Uterus (tissue), 4 donors: ENCODE measurements around the gene FBLN2. TPM values are rescaled to one million over a fixed set of nuclear protein-coding genes. Genes with fewer than 3 reads are reported as not detected.

Experiments
- DNase-seq, 2 donors: peaks; one replicate each; pipeline ENCODE4 v3.0.0-alpha.2; 2019 to 2020
- H3K27ac ChIP-seq, 2 donors: fragments of 200-600 bp; sonication (generic); 1 replicate in 1 of 2; 2 replicates in 1 of 2; pipeline ENCODE4 v1.5.1; 2016 to 2018
- H3K27me3 ChIP-seq, 2 donors: fragments of 200-600 bp; sonication (generic); one replicate each; pipeline ENCODE4 v1.5.1; 2018 to 2019; ENCODE audit warnings: control low read depth in 1 of 2
- H3K36me3 ChIP-seq, 2 donors: fragments of 200-600 bp; sonication (generic); one replicate each; pipeline ENCODE4 v1.5.1; 2019; ENCODE audit warnings: control low read depth in 1 of 2
- H3K4me1 ChIP-seq, 2 donors: fragments of 200-600 bp; sonication (generic); one replicate each; pipeline ENCODE4 v1.5.1; 2018 to 2019; ENCODE audit warnings: control low read depth in 1 of 2
- H3K4me3 ChIP-seq, 2 donors: fragments of 200-600 bp; sonication (generic); 1 replicate in 1 of 2; 2 replicates in 1 of 2; pipeline ENCODE4 v1.5.1; 2018 to 2019; ENCODE audit warnings: mild to moderate bottlenecking in 1 of 2
- H3K9me3 ChIP-seq, 2 donors: fragments of 200-600 bp; sonication (generic); one replicate each; pipeline ENCODE4 v1.5.1; 2019; ENCODE audit warnings: control low read depth in 1 of 2
- POLR2A ChIP-seq, 2 donors: fragments of 450-650 bp; IDR thresholded peaks; one replicate each; pipeline ENCODE4 v1.6.1; 2016; ENCODE audit warnings: antibody characterized with exemption in 2 of 2, mild to moderate bottlenecking in 1 of 2, moderate library complexity in 1 of 2
- intact Hi-C: fragments of 100-400 bp; cut with DNase I; formaldehyde crosslinking; loops from one replicate; pipeline ENCODE4 v1.15.1; 2023; ENCODE audit warnings: low total_unique reads
- total RNA-seq, 4 donors: library from RNA; depleted of rRNA in 3 of 4; stranded (reverse); fragments of >200 nt in 3 of 4; gene quantifications; one replicate each; pipeline versions ENCODE4 v1.1.0 to v1.2.4, GENCODE V29; 2014 to 2023
- TF ChIP-seq, protein P1 (sequence below), 4 experiments: fragments of 200-600 bp in 2 of 4; fragments of 450-650 bp in 2 of 4; sonication (generic) in 2 of 4; IDR thresholded peaks; one replicate each; pipeline ENCODE4 v1.5.1; 2016 to 2019; ENCODE audit warnings: antibody characterized with exemption in 4 of 4, mild to moderate bottlenecking in 2 of 4, moderate library complexity in 1 of 4
- donor health status: DM: yes; HTN: yes; CAD: no.

FBLN2 gene
- total RNA-seq, 4 donors from 2014 or later = 39.2 to 217 (median 48.6) TPM

DNA sequence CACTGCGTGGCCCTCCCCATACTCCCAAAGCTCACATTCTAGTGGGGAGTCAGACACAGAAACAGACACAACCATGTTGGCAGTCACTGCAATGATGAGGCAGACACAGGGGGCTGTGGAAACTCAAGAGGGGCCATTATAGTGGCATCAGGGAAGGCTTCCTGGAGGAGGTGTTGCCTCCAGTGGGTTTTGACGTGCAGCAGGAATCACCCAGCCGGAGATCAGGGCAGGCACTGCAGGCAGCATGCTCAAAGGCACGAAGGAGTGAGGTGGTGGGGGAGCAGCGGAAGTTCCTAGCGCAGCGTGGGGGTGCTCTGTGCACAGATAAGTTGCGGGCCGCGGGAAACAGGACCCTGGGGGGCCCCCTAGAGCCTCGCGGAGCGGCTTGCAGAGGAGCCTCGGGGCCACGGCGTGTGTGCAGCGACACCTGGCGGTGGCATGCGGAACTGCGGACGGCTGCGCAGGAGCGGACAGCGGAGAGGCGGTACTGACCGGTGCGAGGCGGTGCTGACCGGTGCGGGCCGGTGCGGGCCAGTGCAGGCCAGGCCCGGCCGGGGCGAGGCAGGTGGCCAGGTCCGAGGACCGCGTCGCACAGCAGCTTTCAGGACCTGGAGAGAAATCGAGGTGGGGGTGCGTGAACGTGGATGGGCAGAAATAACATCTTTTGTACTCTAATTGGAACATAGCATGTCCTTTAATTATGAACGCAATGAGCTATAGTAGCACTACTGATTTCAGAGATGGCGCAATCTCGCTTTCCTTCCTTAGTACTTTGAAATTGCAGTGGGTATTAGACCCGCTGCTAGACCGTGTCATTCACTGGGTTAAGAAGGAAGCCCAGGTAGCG, 101.5 kb downstream of the FBLN2 start:
- intact Hi-C loops = no loop called here
- DNase-seq = peak; percentile 39 to 76
- Histone ChIP-seq H3K36me3 (no peaks in the 10 kb centered on the region), H3K27me3 (no peaks in the 10 kb centered on the region), H3K4me1 (peaks cover 0 to 15% of the 10 kb centered on the region in 2 donors), H3K9me3 (no peaks in the 10 kb centered on the region), H3K4me3 (no peak overlapping the region), H3K27ac (no peak overlapping the region)
- TF ChIP-seq, protein P1, sequence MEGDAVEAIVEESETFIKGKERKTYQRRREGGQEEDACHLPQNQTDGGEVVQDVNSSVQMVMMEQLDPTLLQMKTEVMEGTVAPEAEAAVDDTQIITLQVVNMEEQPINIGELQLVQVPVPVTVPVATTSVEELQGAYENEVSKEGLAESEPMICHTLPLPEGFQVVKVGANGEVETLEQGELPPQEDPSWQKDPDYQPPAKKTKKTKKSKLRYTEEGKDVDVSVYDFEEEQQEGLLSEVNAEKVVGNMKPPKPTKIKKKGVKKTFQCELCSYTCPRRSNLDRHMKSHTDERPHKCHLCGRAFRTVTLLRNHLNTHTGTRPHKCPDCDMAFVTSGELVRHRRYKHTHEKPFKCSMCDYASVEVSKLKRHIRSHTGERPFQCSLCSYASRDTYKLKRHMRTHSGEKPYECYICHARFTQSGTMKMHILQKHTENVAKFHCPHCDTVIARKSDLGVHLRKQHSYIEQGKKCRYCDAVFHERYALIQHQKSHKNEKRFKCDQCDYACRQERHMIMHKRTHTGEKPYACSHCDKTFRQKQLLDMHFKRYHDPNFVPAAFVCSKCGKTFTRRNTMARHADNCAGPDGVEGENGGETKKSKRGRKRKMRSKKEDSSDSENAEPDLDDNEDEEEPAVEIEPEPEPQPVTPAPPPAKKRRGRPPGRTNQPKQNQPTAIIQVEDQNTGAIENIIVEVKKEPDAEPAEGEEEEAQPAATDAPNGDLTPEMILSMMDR (IDR thresholded peaks at IDR 0.05) = peak; percentile 92 to 99 (median 95)
- no peak for TF ChIP-seq POLR2A (IDR thresholded peaks at IDR 0.05)

DNA sequence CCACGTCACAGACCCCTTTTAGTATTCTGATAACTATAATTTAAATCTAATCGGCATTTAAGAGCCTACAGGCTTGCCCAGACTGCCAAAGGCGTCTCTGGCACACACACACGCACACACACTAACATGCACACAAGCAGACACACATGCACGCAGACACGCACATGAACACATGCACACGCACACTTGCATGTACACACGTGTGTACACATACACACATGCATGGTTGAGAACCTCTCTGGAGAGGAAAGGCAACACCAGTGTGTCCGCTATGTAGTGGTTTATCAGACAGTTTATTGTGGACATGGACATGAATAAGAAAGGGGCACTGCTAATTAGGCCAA, 102.1 kb downstream of the FBLN2 start:
- Histone ChIP-seq H3K27ac (no peak overlapping the region), H3K4me3 (no peak overlapping the region), H3K4me1 (peaks cover 0 to 15% of the 10 kb centered on the region in 2 donors), H3K36me3 (no peaks in the 10 kb centered on the region), H3K9me3 (no peaks in the 10 kb centered on the region), H3K27me3 (no peaks in the 10 kb centered on the region)
- TF ChIP-seq, protein P1 (IDR thresholded peaks at IDR 0.05) = no peak
- no peak for TF ChIP-seq POLR2A (IDR thresholded peaks at IDR 0.05)
- intact Hi-C loops = no loop called here
- DNase-seq = no peak

DNA sequence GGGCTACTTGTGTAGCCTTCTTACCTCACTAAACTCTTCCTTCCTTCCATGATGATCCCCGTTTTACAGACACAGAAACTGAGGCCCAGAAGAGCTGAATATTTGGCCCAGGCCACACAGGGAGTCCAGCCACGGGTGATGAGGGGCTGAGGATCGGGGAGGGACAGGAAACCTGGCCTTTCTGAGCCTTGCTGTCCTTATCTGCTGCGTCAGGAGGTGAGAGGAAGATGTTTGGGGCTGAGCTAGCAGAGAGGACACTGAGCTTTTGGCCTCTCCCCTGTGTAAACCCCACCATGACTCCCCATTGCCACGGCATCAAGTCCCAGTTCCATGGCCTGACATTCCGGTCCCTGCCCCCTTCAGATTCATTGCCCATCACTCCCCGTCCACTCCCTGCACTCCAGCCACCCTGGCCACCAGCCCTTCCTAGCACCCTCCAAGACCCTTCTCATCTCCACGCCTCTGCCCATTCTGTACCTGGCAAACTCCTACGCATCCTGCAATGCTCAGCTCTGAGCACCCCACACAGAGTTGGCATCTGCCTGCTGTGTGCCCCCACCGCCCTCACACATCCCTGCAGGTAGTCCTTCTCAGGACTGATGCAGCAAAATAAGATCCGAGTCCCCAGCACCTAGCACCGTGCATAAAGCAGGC, 103.0 kb downstream of the FBLN2 start:
- TF ChIP-seq, protein P1 (IDR thresholded peaks at IDR 0.05) = no peak
- no peak for TF ChIP-seq POLR2A (IDR thresholded peaks at IDR 0.05)
- no peaks in the 10 kb centered on the region for H3K27me3 ChIP-seq
- H3K4me3 ChIP-seq = no peak overlapping the region
- no peaks in the 10 kb centered on the region for H3K36me3 ChIP-seq
- intact Hi-C loops = no loop called here
- no peaks in the 10 kb centered on the region for H3K9me3 ChIP-seq
- H3K4me1 ChIP-seq = peaks cover 0 to 15% of the 10 kb centered on the region in 2 donors
- H3K27ac ChIP-seq = no peak overlapping the region
- no peak for DNase-seq

DNA sequence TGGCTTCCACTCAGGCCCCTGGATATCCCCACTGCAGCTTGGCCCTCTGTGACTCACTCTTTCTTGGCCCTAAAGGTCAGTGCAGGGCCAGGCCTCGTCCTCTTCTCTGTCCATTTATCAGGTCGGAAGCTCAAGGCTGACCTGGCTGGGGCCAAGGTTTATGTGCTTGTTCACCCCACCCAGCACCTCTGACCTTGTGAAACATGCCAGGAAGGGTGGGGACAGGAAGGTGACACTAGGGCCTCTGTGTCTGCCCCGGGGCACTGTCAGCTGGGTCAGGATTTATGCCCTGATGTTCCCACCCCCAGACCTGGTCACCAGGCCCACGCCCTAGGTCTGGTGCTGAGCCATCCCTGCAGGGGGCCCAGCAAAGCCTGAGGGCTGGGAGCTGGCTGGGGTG, 103.8 kb downstream of the FBLN2 start:
- TF ChIP-seq POLR2A (IDR thresholded peaks at IDR 0.05) = no peak
- TF ChIP-seq, protein P1 (IDR thresholded peaks at IDR 0.05) = no peak
- intact Hi-C loops = no loop called here
- DNase-seq = no peak
- no peaks in the 10 kb centered on the region for H3K27me3 ChIP-seq
- peaks cover 0 to 9% of the 10 kb centered on the region in 2 donors for H3K4me1 ChIP-seq
- H3K9me3 ChIP-seq = no peaks in the 10 kb centered on the region
- H3K36me3 ChIP-seq = no peaks in the 10 kb centered on the region
- H3K27ac ChIP-seq = no peak overlapping the region
- H3K4me3 ChIP-seq = no peak overlapping the region

DNA sequence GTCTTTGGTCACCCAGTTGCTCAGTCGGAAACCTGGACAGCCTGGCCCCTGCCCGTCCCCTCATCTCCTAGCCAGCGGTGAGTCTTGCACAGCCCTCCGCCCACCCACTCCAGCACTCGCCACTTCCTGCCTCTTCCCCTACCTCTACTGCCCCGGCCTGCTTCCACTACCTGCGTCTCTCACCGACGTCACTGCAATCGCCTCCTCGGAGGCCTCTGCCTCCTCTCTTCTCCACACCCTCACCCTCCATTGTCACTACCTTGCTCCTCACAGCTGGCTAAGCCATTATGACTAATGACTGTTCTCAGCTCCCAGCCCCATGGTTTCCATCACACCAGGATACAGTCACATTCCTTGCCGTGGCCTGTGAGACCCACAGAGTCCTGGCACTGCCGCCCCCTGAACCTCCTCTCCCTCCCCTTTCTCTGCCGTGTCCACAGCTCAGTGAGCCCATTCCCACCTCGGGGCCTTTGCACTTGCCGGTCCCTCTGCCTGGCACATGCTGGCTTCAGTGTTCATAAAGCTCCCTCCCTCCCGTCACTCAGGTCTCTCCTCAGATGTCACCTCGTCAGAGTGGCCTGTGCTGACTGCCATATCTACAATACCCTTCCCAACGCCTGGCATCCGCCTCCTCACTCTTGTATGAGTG, 104.8 kb downstream of the FBLN2 start:
- no peak for DNase-seq
- peaks cover 0 to 5% of the 10 kb centered on the region in 2 donors for H3K4me1 ChIP-seq
- intact Hi-C loops = no loop called here
- no peak overlapping the region for H3K27ac ChIP-seq
- TF ChIP-seq, protein P1 (IDR thresholded peaks at IDR 0.05) = no peak
- TF ChIP-seq POLR2A (IDR thresholded peaks at IDR 0.05) = no peak
- H3K4me3 ChIP-seq = no peak overlapping the region
- H3K27me3 ChIP-seq = no peaks in the 10 kb centered on the region
- H3K36me3 ChIP-seq = no peaks in the 10 kb centered on the region
- no peaks in the 10 kb centered on the region for H3K9me3 ChIP-seq
